K562 (cell line): ENCODE measurements around the gene DDX51. TPM values are rescaled to one million over a fixed set of nuclear protein-coding genes. Genes with fewer than 3 reads are reported as not detected.

Source experiments
- ATAC-seq: fragments of 200-7000 bp; cut with Tn5 transposase; 3 replicates; pipeline ENCODE4 v1.9.1; 2020; ENCODE audit warnings: moderate library complexity
- BruUV-seq: library from RNA; stranded (reverse); fragments of 400-500 nt; replicated peaks from 2 replicates; lab custom pipeline; 2021; lab: Mats Ljungman, UMichigan
- CTCF ChIA-PET: fragments of 300-600 bp; formaldehyde crosslinking; extraction: SDS; loops from one replicate; lab custom pipeline; 2021; ENCODE audit warnings: low intra/inter-chr PET ratio; lab: Yijun Ruan, JAX
- POLR2A ChIA-PET: fragments of 300-600, 350-650 bp; sonication (Branson Sonifier 250); formaldehyde crosslinking; extraction: SDS; loops from one replicate; lab custom pipeline; 2021; ENCODE audit warnings: antibody characterized with exemption, inconsistent platforms; lab: Yijun Ruan, JAX
- DNase-seq, 4 experiments: peaks; one replicate each; pipeline versions ENCODE4 v3.0.0 to v3.0.0-alpha.2; 2011 to 2018; ENCODE audit warnings: low spot score in 3 of 4, mixed read lengths in 3 of 4; ENCODE audit errors: extremely low read depth in 1 of 4
- FAIRE-seq: peaks from 2 replicates; lab custom pipeline; 2011; peaks lifted over from hg19 to GRCh38; lab: Jason Lieb, UNC
- H2AFZ ChIP-seq: 2 replicates; pipeline ENCODE4 v1.6.0; 2011; ENCODE audit warnings: low read depth, low read length, control low read depth, inconsistent platforms
- H3K27ac ChIP-seq: fragments of 200-600 bp; 3 replicates; pipeline ENCODE4 v1.8.0; 2011; ENCODE audit warnings: low read depth, mild to moderate bottlenecking, control low read depth, inconsistent platforms, low read length, moderate library complexity, mixed read lengths; ENCODE audit errors: extremely low read depth
- H3K27me3 ChIP-seq, 2 experiments: fragments of 300-600 bp in 1 of 2; 2 replicates in 1 of 2; 3 replicates in 1 of 2; pipeline versions ENCODE4 v1.6.0 to v1.8.0; 2011; ENCODE audit warnings: inconsistent platforms in 2 of 2, low read length in 2 of 2, mild to moderate bottlenecking in 1 of 2, mixed read lengths in 1 of 2, moderate library complexity in 1 of 2; ENCODE audit not compliant: control insufficient read depth in 2 of 2, insufficient read depth in 2 of 2
- H3K36me3 ChIP-seq: fragments of 300-600 bp; 3 replicates; pipeline ENCODE4 v1.8.0; 2011; ENCODE audit warnings: mild to moderate bottlenecking, low read length, inconsistent platforms; ENCODE audit not compliant: control insufficient read depth, insufficient read depth
- H3K4me1 ChIP-seq, 2 experiments: fragments of 200-600 bp in 1 of 2; replicated peaks in 1 of 2; 2 replicates in 1 of 2; 3 replicates in 1 of 2; pipeline versions ENCODE4 v1.5.1 to v1.8.0; 2011; ENCODE audit warnings: inconsistent platforms in 2 of 2, low read length in 2 of 2, mild to moderate bottlenecking in 1 of 2, mixed read lengths in 1 of 2, moderate library complexity in 1 of 2; ENCODE audit not compliant: control insufficient read depth in 2 of 2, insufficient read depth in 2 of 2
- H3K4me2 ChIP-seq: 2 replicates; pipeline ENCODE4 v1.6.1; 2011; ENCODE audit warnings: low read length, control low read depth, inconsistent platforms, mixed read lengths; ENCODE audit not compliant: insufficient read depth
- H3K4me3 ChIP-seq: fragments of 200-600 bp; sonication (generic), shearing (Covaris generic); 2 replicates; pipeline ENCODE4 v1.5.1; 2016; ENCODE audit warnings: control low read depth, inconsistent platforms
- H3K79me2 ChIP-seq: fragments of 200-600 bp; 3 replicates; pipeline ENCODE4 v1.8.0; 2011; ENCODE audit warnings: low read length, inconsistent platforms; ENCODE audit not compliant: control insufficient read depth, insufficient read depth
- H3K9ac ChIP-seq, 2 experiments: 2 replicates each; pipeline versions ENCODE4 v1.6.0 to v1.6.1; 2011; ENCODE audit warnings: low read depth in 2 of 2, low read length in 2 of 2, control low read depth in 1 of 2, inconsistent platforms in 1 of 2, mild to moderate bottlenecking in 1 of 2, mixed read lengths in 1 of 2; ENCODE audit not compliant: insufficient read depth in 1 of 2
- H3K9me1 ChIP-seq: one replicate; pipeline ENCODE4 v1.6.0; 2011; ENCODE audit warnings: inconsistent platforms, mild to moderate bottlenecking, low read length, moderate library complexity; ENCODE audit not compliant: control insufficient read depth, insufficient read depth
- H3K9me3 ChIP-seq: replicated peaks from 2 replicates; pipeline ENCODE4 v1.5.1; 2011; ENCODE audit warnings: low read depth, low read length, inconsistent platforms; ENCODE audit not compliant: control insufficient read depth, insufficient read depth
- H4K20me1 ChIP-seq: replicated peaks from 2 replicates; pipeline ENCODE4 v1.6.1; 2011; ENCODE audit warnings: low read length, inconsistent platforms, mixed read lengths; ENCODE audit not compliant: control insufficient read depth, insufficient read depth
- FIP1L1 ChIP-seq: fragments of 200-400 bp; formaldehyde crosslinking; IDR thresholded peaks from 2 replicates; pipeline ENCODE4 v1.6.1; 2018; ENCODE audit warnings: mild to moderate bottlenecking, low read depth, low read length; ENCODE audit not compliant: poor library complexity, severe bottlenecking
- PCBP1 ChIP-seq: fragments of 200-400 bp; formaldehyde crosslinking; IDR thresholded peaks from 2 replicates; pipeline ENCODE4 v1.6.1; 2018; ENCODE audit warnings: mild to moderate bottlenecking, low read depth, low read length; ENCODE audit not compliant: poor library complexity, severe bottlenecking
- POLR2G ChIP-seq: fragments of 200-400 bp; formaldehyde crosslinking; IDR thresholded peaks from 2 replicates; pipeline ENCODE4 v1.6.1; 2017; ENCODE audit warnings: low read depth, mild to moderate bottlenecking, antibody characterized with exemption, low read length, moderate library complexity
- WGBS: fragments of 100-300 bp; shearing (Covaris generic); methylation state at CpG from one replicate; pipeline ENCODE4 v1.1.6; 2016; ENCODE audit warnings: low coverage, mixed read lengths; ENCODE audit not compliant: insufficient coverage; ENCODE audit errors: missing lambda C conversion rate; 5-methylcytosine and 5-hydroxymethylcytosine counted together
- in situ Hi-C: fragments of 300-500 bp; cut with MboI; formaldehyde crosslinking; loops from 4 replicates; pipeline ENCODE4 v1.15.0; 2018; ENCODE audit warnings: inconsistent platforms, mixed read lengths
- intact Hi-C: fragments of 100-400 bp; cut with micrococcal nuclease; formaldehyde crosslinking; loops from 2 replicates; pipeline ENCODE4 v1.14.2; 2022
- polyA plus RNA-seq, 8 experiments: library from polyadenylated mRNA; depleted of rRNA in 4 of 8; stranded (reverse) in 5 of 8; unstranded in 3 of 8; fragments of >200 nt; fragmentation: Nextera tagmentation in 2 of 8; fragmentation: Illumina TruSeq in 1 of 8; extraction: Ambion mirVana in 2 of 8; extraction: Trizol in 1 of 8; gene quantifications; 2 replicates each; pipeline versions ENCODE4 v1.2.1 to v1.2.3, GENCODE V29; 2011 to 2014; ENCODE audit warnings: inconsistent platforms in 1 of 8, missing spikeins in 1 of 8
- total RNA-seq, 7 experiments: library from RNA; depleted of rRNA in 6 of 7; stranded (reverse); fragments of >200 nt in 6 of 7; fragmentation: Illumina TruSeq in 2 of 7; extraction: Trizol in 2 of 7; gene quantifications; 2 replicates each; pipeline versions ENCODE4 v1.2.1 to v1.2.3, GENCODE V29; 2011 to 2021; ENCODE audit warnings: low replicate concordance in 1 of 7
- TF ChIP-seq, protein P1 (sequence below): sonication (generic); formaldehyde crosslinking; IDR thresholded peaks from 2 replicates; pipeline ENCODE4 v1.9.0; 2022; ENCODE audit warnings: mild to moderate bottlenecking, missing genetic modification reagents
- TF ChIP-seq, protein P2 (sequence below): IDR thresholded peaks from 2 replicates; pipeline ENCODE4 v1.6.1; 2014; ENCODE audit warnings: antibody characterized with exemption

Gene DDX51
- total and polyA plus RNA-seq, 9 of the 15 experiments (the other 6 are each of a cell fraction or from before 2014, with no cell fraction given), result 1.1 to 35.9 (median 12.4) TPM

DNA sequence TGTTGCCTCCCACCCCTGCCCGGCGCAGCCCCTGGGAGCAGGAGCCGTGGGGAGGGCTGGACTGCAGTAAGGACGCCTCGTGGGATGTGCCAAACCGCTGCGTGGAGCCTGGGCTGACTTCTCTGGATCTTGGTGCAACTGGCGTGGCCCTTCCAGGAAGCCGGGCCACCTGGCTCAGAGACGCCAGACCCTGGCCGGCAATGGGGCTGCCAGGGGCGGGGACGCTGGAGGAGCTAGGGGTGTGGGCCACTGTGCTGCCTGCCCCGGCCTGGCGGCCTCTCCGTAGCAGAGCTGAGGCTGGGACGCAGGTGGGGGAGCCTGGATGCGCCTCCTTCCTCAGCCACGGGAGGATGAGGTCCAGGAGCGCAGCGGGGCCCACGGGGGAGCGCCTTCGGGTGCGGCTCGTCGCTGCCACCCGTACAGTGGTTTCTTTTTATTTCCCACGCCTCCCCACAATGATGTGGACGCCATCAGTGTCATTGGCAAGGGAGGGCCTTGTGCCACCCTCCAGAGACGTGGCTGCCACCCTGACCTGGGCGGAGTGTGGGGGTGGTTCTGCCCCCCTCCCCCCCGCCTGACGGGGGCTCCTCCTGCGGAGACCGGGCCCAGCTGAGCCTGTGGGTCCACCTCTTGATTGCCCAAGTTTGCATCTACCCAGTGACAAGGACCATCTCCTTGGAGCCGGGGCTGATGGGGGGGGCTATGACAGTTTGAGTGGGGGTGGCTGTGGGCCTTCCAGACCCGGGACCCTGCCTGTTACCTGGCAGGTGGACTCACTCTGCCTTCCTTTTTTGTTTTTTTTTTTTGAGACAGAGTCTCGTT is 11.3 kb downstream of the DDX51 start:
- in situ Hi-C loops, result no loop called here
- no peak overlapping the region for H3K27ac ChIP-seq
- no peaks in the 10 kb centered on the region for H3K79me2 ChIP-seq
- 72% methylated on average over 27 of the region's 39 CpGs for WGBS
- DNase-seq, result no peak
- H3K36me3 ChIP-seq, result peaks cover 12% of the 10 kb centered on the region; the same call in 2 of the 3 replicates
- H3K4me3 ChIP-seq, result no peak overlapping the region
- H3K9me3 ChIP-seq, result no peaks in the 10 kb centered on the region; the same call in 1 of the 2 replicates
- no peaks in the 10 kb centered on the region for H3K27me3 ChIP-seq
- peaks cover 0 to 20% of the 10 kb centered on the region in 2 experiments; a peak in 2 of 5 replicates for H3K4me1 ChIP-seq
- TF ChIP-seq, protein P1, sequence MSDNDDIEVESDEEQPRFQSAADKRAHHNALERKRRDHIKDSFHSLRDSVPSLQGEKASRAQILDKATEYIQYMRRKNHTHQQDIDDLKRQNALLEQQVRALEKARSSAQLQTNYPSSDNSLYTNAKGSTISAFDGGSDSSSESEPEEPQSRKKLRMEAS, result no peak
- TF ChIP-seq, protein P2, sequence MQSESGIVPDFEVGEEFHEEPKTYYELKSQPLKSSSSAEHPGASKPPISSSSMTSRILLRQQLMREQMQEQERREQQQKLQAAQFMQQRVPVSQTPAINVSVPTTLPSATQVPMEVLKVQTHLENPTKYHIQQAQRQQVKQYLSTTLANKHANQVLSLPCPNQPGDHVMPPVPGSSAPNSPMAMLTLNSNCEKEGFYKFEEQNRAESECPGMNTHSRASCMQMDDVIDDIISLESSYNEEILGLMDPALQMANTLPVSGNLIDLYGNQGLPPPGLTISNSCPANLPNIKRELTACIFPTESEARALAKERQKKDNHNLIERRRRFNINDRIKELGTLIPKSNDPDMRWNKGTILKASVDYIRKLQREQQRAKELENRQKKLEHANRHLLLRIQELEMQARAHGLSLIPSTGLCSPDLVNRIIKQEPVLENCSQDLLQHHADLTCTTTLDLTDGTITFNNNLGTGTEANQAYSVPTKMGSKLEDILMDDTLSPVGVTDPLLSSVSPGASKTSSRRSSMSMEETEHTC, result no peak
- TF ChIP-seq PCBP1 (peak; percentile 15), FIP1L1 (peak; percentile 36), POLR2G (peak; percentile 70)
- TF ChIP-seq, all 486 proteins: peak for 3
- H3K4me2 ChIP-seq, result no peak overlapping the region
- BruUV-seq, result no TSS peak
- POLR2A ChIA-PET, result interaction anchor here (0.5 to 0.6 kb wide), 2 partner anchors 65 to 220 kb away, joined by 3 read pairs; no protein-coding TSS in a partner anchor
- H3K9me1 ChIP-seq, result no peaks in the 10 kb centered on the region
- intact Hi-C loops, result no loop called here
- no peak overlapping the region for H2AFZ ChIP-seq
- no peak overlapping the region for H3K9ac ChIP-seq
- FAIRE-seq, result no peak
- peak; percentile 6; the same call in 2 of the 3 replicates for ATAC-seq
- CTCF ChIA-PET, result no interaction called here
- no peaks in the 10 kb centered on the region for H4K20me1 ChIP-seq
